Lung (tissue), 13 donors: ENCODE measurements around the gene ERP44. TPM values are rescaled to one million over a fixed set of nuclear protein-coding genes. Genes with fewer than 3 reads are reported as not detected.

Source experiments
- ATAC-seq: fragments of 200-7000 bp; cut with Tn5 transposase; one replicate; pipeline ENCODE4 v1.9.1; 2020; ENCODE audit warnings: moderate number of reproducible peaks; ENCODE audit not compliant: insufficient read depth, low FRiP score
- DNase-seq, 3 donors: peaks; one replicate each; pipeline ENCODE4 v3.0.0-alpha.2; 2013 to 2017
- H3K27ac ChIP-seq, 2 donors: one replicate each; pipeline ENCODE4 v1.5.1; 2013; ENCODE audit warnings: mild to moderate bottlenecking in 2 of 2, moderate library complexity in 2 of 2, control low read depth in 1 of 2, inconsistent platforms in 1 of 2, low read depth in 1 of 2, low read length in 1 of 2
- H3K27me3 ChIP-seq, 3 donors: one replicate each; pipeline ENCODE4 v1.5.1; 2013; ENCODE audit warnings: low read length in 2 of 3; ENCODE audit not compliant: control insufficient read depth in 3 of 3, insufficient read depth in 3 of 3
- H3K36me3 ChIP-seq, 4 donors: one replicate each; pipeline ENCODE4 v1.5.1; 2013; ENCODE audit warnings: low read length in 4 of 4, mild to moderate bottlenecking in 1 of 4, moderate library complexity in 1 of 4; ENCODE audit not compliant: control insufficient read depth in 4 of 4, insufficient read depth in 4 of 4
- H3K4me1 ChIP-seq, 5 donors: one replicate each; pipeline ENCODE4 v1.5.1; 2013; ENCODE audit warnings: low read length in 5 of 5, mild to moderate bottlenecking in 2 of 5, moderate library complexity in 1 of 5; ENCODE audit not compliant: control insufficient read depth in 5 of 5, insufficient read depth in 5 of 5
- H3K4me3 ChIP-seq: one replicate; pipeline ENCODE4 v1.5.1; 2013; ENCODE audit warnings: mild to moderate bottlenecking, control low read depth, moderate library complexity
- H3K9ac ChIP-seq, 2 donors: one replicate each; pipeline ENCODE4 v1.5.1; 2013; ENCODE audit warnings: low read length in 2 of 2, control low read depth in 1 of 2; ENCODE audit not compliant: insufficient read depth in 1 of 2
- H3K9me3 ChIP-seq, 4 donors: one replicate each; pipeline ENCODE4 v1.5.1; 2013; ENCODE audit warnings: low read length in 3 of 4, mild to moderate bottlenecking in 1 of 4, moderate library complexity in 1 of 4; ENCODE audit not compliant: control insufficient read depth in 4 of 4, insufficient read depth in 3 of 4
- CTCF ChIP-seq: IDR thresholded peaks from 2 replicates; pipeline ENCODE4 v1.5.1; 2012; ENCODE audit warnings: mild to moderate bottlenecking; ENCODE audit errors: control extremely low read depth, extremely low read depth
- WGBS, 2 donors: extraction: QIAGEN DNeasy Blood & Tissue Kit; methylation state at CpG; one replicate each; pipeline ENCODE4 v1.1.7; 2013; 5-methylcytosine and 5-hydroxymethylcytosine counted together
- polyA plus RNA-seq, 2 donors: library from polyadenylated mRNA; stranded (reverse); fragments of 200-250 nt; gene quantifications; one replicate each; pipeline ENCODE4 v1.2.1, GENCODE V29; 2013
- small RNA-seq: library from RNA; depleted of rRNA; stranded (forward); fragments of <200 nt; gene quantifications from one replicate; pipeline ENCODE3, GENCODE V24; 2014; ENCODE audit warnings: low replicate concordance
- total RNA-seq, 2 donors: library from RNA; depleted of rRNA in 1 of 2; stranded (reverse); fragments of >200 nt in 1 of 2; gene quantifications; one replicate each; pipeline ENCODE4 v1.2.1, GENCODE V29; 2014 to 2021
- donor health status: control.
- donor health status: control.
- donor health status: Bipolar disorder and iron deficiency.
- donor health status: healthy.
- donor health status: DM: yes; HTN: yes; CAD: no.

ERP44 gene
- total and polyA plus RNA-seq, 4 donors: 22.6 to 27.6 (median 27.0) TPM

GRCh38 chr9:99931155-99931840 lies 167.5 kb downstream of the ERP44 start:
- no peak overlapping the region for H3K4me3 ChIP-seq
- H3K9me3 ChIP-seq: no peaks in the 10 kb centered on the region
- DNase-seq: no peak
- peaks cover 0 to 12% (median 3%) of the 10 kb centered on the region in 4 donors for H3K36me3 ChIP-seq
- H3K9ac ChIP-seq: no peak overlapping the region
- H3K27ac ChIP-seq: no peak overlapping the region
- no peak for ATAC-seq
- peaks cover 0 to 2% (median 0%) of the 10 kb centered on the region in 5 donors for H3K4me1 ChIP-seq
- H3K27me3 ChIP-seq: no peaks in the 10 kb centered on the region
- 96 to 97% methylated on average over 6 of the region's 6 CpGs for WGBS, 2 donors
- no peak for TF ChIP-seq CTCF

DNA sequence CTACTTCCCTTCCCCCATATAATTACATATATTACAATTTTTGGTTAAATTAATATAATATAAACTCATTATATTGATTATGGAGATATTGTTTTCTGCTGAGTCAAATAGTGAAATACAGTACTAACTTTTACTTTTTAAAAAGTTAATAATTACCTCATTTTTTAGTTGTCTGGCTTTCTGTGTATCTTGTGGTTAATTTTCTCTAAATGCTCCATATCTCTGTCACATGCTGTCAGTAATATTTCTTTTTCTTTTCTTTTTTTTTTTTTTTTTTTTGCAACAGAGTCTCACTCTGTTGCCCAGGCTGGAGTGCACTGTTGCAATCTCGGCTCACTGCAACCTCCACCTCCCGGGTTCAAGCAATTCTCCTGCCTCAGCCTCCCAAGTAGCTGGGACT lies 169.1 kb downstream of the ERP44 start:
- 97 to 98% methylated on average over 2 of the region's 2 CpGs for WGBS, 2 donors
- H3K9me3 ChIP-seq: peaks cover 0 to 8% (median 0%) of the 10 kb centered on the region in 4 donors
- peaks cover 0 to 2% (median 0%) of the 10 kb centered on the region in 5 donors for H3K4me1 ChIP-seq
- DNase-seq (no peak), ATAC-seq (no peak)
- H3K27me3 ChIP-seq: no peaks in the 10 kb centered on the region
- H3K4me3 ChIP-seq: no peak overlapping the region
- peaks cover 0 to 12% (median 3%) of the 10 kb centered on the region in 4 donors for H3K36me3 ChIP-seq
- no peak overlapping the region for H3K27ac ChIP-seq
- no peak for TF ChIP-seq CTCF
- H3K9ac ChIP-seq: no peak overlapping the region

Small RNA genes within 50 kb of the gene (small RNA-seq; reads per million reads assigned to genes)
- gene RN7SL75P: not detected

Other genes with a start within 250 kb of the ERP44 start
- 10 to 100 TPM; 28.7 to 55.0 TPM for gene STX17, start 192.3 kb downstream of the ERP44 start, total RNA-seq
- gene STX17, start 192.3 kb downstream of the ERP44 start, polyA plus RNA-seq: 1 to 10 TPM; 4.7 to 8.7 TPM
- 10 to 100 TPM; 19.1 to 52.1 TPM for gene INVS, start 243 bp upstream of the ERP44 start, total RNA-seq
- gene INVS, start 243 bp upstream of the ERP44 start, polyA plus RNA-seq: 1 to 10 TPM; 3.4 to 5.8 TPM